Measurements from ENCODE around the gene C4orf54.

The C4orf54 gene

DNA sequence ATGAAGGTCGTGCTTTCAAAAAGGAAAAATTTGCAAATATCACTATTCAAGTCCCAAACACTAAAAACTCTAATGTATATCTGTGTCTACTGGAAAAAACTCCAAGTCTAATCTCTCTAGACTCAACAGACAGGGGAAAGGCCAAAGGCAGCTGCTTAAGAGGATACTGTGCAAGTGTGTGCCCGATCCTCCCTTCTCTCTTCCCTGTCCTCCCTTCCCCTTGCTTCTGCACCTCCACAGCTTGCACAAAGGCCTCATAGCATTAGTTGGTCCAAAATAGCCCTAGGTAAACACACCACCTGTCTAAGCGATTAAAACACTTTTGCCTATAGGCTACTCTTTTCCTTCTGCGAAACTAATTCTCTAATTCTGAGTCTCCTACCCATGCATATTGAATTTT lies 10.6 kb downstream of the C4orf54 start:
- H3K27ac ChIP-seq (ENCODE audit: low read length, poor library complexity, severe bottlenecking): no peak overlapping the region
- no peak overlapping the region for H2AK5ac ChIP-seq (ENCODE audit: low read length, severe bottlenecking)
- no peak overlapping the region for H3K4me2 ChIP-seq (ENCODE audit: low read length, poor library complexity, severe bottlenecking)
- H3K14ac ChIP-seq (ENCODE audit: low read length in 2 of 2): no peak overlapping the region
- no peak overlapping the region for H3K9ac ChIP-seq (ENCODE audit: low read length)
- no peak overlapping the region for H2AFZ ChIP-seq (ENCODE audit: low read depth, low read length)
- H3K18ac ChIP-seq (ENCODE audit: low read depth in 1 of 2, low read length in 2 of 2): no peak overlapping the region
- no peaks in the 10 kb centered on the region for H3K27me3 ChIP-seq (ENCODE audit: control insufficient read depth in 1 of 2, insufficient read depth in 1 of 2, low read length in 2 of 2)
- no peak overlapping the region for H2BK12ac ChIP-seq (ENCODE audit: low read length in 2 of 2)
- no peak overlapping the region for H4K8ac ChIP-seq (ENCODE audit: low read length)
- DNase-seq: no peak
- H3K79me1 ChIP-seq (replicated peaks; ENCODE audit: low read length, poor library complexity, severe bottlenecking): no peaks in the 10 kb centered on the region
- 86% methylated on average over 4 of the region's 4 CpGs for WGBS
- H2BK120ac ChIP-seq (ENCODE audit: low read depth, low read length): no peak overlapping the region
- no peak overlapping the region for H3K23ac ChIP-seq (ENCODE audit: low read length in 2 of 2)
- no peak overlapping the region for H2BK5ac ChIP-seq (ENCODE audit: low read depth, low read length, poor library complexity, severe bottlenecking)
- peaks cover 3% of the 10 kb centered on the region for H3K4me1 ChIP-seq (ENCODE audit: control insufficient read depth, insufficient read depth, low read depth, low read length)
- no peak overlapping the region for H3K4me3 ChIP-seq (ENCODE audit: insufficient read depth in 1 of 2, low read depth in 1 of 2, low read length in 2 of 2)
- H4K91ac ChIP-seq (ENCODE audit: low read length): no peak overlapping the region
- H3K4ac ChIP-seq (ENCODE audit: low read depth in 1 of 2, low read length in 2 of 2): no peak overlapping the region
- no peaks in the 10 kb centered on the region for H3K9me3 ChIP-seq (ENCODE audit: control insufficient read depth, low read length)
- no peak overlapping the region for H2BK15ac ChIP-seq (ENCODE audit: low read depth, poor library complexity, severe bottlenecking)
- no peaks in the 10 kb centered on the region for H3K36me3 ChIP-seq (ENCODE audit: control insufficient read depth in 1 of 2, insufficient read depth in 2 of 2, low read depth in 1 of 2, low read length in 2 of 2)

GRCh38 chr4:99645638-99646037 lies 12.0 kb downstream of the C4orf54 start:
- Histone ChIP-seq H3K9ac (ENCODE audit: low read length) (no peak overlapping the region), H2AK5ac (ENCODE audit: low read length, severe bottlenecking) (no peak overlapping the region), H4K8ac (ENCODE audit: low read length) (no peak overlapping the region), H2AFZ (ENCODE audit: low read depth, low read length) (no peak overlapping the region), H3K23ac (ENCODE audit: low read length in 2 of 2) (no peak overlapping the region), H3K36me3 (ENCODE audit: control insufficient read depth in 1 of 2, insufficient read depth in 2 of 2, low read depth in 1 of 2, low read length in 2 of 2) (no peaks in the 10 kb centered on the region), H3K4me2 (ENCODE audit: low read length, poor library complexity, severe bottlenecking) (no peak overlapping the region), H3K27me3 (ENCODE audit: control insufficient read depth in 1 of 2, insufficient read depth in 1 of 2, low read length in 2 of 2) (no peaks in the 10 kb centered on the region), H3K9me3 (ENCODE audit: control insufficient read depth, low read length) (no peaks in the 10 kb centered on the region), H3K27ac (ENCODE audit: low read length, poor library complexity, severe bottlenecking) (no peak overlapping the region), H3K14ac (ENCODE audit: low read length in 2 of 2) (no peak overlapping the region), H3K79me1 (replicated peaks; ENCODE audit: low read length, poor library complexity, severe bottlenecking) (no peaks in the 10 kb centered on the region), H2BK15ac (ENCODE audit: low read depth, poor library complexity, severe bottlenecking) (no peak overlapping the region), H3K4me3 (ENCODE audit: insufficient read depth in 1 of 2, low read depth in 1 of 2, low read length in 2 of 2) (no peak overlapping the region), H2BK120ac (ENCODE audit: low read depth, low read length) (no peak overlapping the region), H3K4me1 (ENCODE audit: control insufficient read depth, insufficient read depth, low read depth, low read length) (peaks cover 3% of the 10 kb centered on the region), H3K18ac (ENCODE audit: low read depth in 1 of 2, low read length in 2 of 2) (no peak overlapping the region), H3K4ac (ENCODE audit: low read depth in 1 of 2, low read length in 2 of 2) (no peak overlapping the region), H2BK12ac (ENCODE audit: low read length in 2 of 2) (no peak overlapping the region), H2BK5ac (ENCODE audit: low read depth, low read length, poor library complexity, severe bottlenecking) (no peak overlapping the region), H4K91ac (ENCODE audit: low read length) (no peak overlapping the region)
- DNase-seq: no peak

DNA sequence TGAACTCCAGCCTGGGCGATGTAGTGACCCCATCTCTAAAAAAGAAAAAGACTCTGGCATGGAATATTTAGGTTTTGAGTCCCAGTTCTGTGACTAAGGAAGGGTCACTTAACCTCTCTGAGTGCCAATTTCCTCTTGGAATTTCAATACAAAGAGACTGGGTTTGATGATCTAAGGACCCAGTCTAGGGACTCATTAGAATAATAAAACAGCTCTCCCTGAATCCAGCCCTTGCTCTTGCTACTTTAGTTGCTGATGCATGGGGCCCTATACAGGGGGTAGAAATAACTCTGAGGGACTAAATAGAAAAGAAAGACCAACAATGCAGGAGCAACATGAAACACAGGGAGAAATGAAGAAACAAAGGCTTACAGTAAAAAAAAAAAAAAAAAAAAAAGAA lies 12.6 kb downstream of the C4orf54 start:
- Histone ChIP-seq H3K23ac (ENCODE audit: low read length in 2 of 2) (no peak overlapping the region), H3K18ac (ENCODE audit: low read depth in 1 of 2, low read length in 2 of 2) (no peak overlapping the region)
- WGBS: 60% methylated on average over 1 of the region's 1 CpG

GRCh38 chr4:99644453-99644852 lies 13.2 kb downstream of the C4orf54 start:
- 54% methylated on average over 4 of the region's 5 CpGs for WGBS
- Histone ChIP-seq H3K79me1 (replicated peaks; ENCODE audit: low read length, poor library complexity, severe bottlenecking) (no peaks in the 10 kb centered on the region), H2AFZ (ENCODE audit: low read depth, low read length) (no peak overlapping the region), H4K91ac (ENCODE audit: low read length) (no peak overlapping the region), H3K18ac (ENCODE audit: low read depth in 1 of 2, low read length in 2 of 2) (no peak overlapping the region), H3K4ac (ENCODE audit: low read depth in 1 of 2, low read length in 2 of 2) (no peak overlapping the region), H3K9me3 (ENCODE audit: control insufficient read depth, low read length) (no peaks in the 10 kb centered on the region), H3K23ac (ENCODE audit: low read length in 2 of 2) (no peak overlapping the region), H3K4me3 (ENCODE audit: insufficient read depth in 1 of 2, low read depth in 1 of 2, low read length in 2 of 2) (no peak overlapping the region), H3K36me3 (ENCODE audit: control insufficient read depth in 1 of 2, insufficient read depth in 2 of 2, low read depth in 1 of 2, low read length in 2 of 2) (no peaks in the 10 kb centered on the region), H3K9ac (ENCODE audit: low read length) (no peak overlapping the region), H2BK5ac (ENCODE audit: low read depth, low read length, poor library complexity, severe bottlenecking) (no peak overlapping the region), H2BK15ac (ENCODE audit: low read depth, poor library complexity, severe bottlenecking) (no peak overlapping the region), H3K4me2 (ENCODE audit: low read length, poor library complexity, severe bottlenecking) (no peak overlapping the region), H4K8ac (ENCODE audit: low read length) (no peak overlapping the region), H3K4me1 (ENCODE audit: control insufficient read depth, insufficient read depth, low read depth, low read length) (peaks cover 3% of the 10 kb centered on the region), H3K14ac (ENCODE audit: low read length in 2 of 2) (no peak overlapping the region), H3K27ac (ENCODE audit: low read length, poor library complexity, severe bottlenecking) (no peak overlapping the region), H3K27me3 (ENCODE audit: control insufficient read depth in 1 of 2, insufficient read depth in 1 of 2, low read length in 2 of 2) (no peaks in the 10 kb centered on the region), H2AK5ac (ENCODE audit: low read length, severe bottlenecking) (no peak overlapping the region), H2BK12ac (ENCODE audit: low read length in 2 of 2) (no peak overlapping the region), H2BK120ac (ENCODE audit: low read depth, low read length) (no peak overlapping the region)
- no peak for DNase-seq

More for the DNA sequence above, 12.6 kb downstream of the C4orf54 start:
- no peaks in the 10 kb centered on the region for H3K9me3 ChIP-seq (ENCODE audit: control insufficient read depth, low read length)
- no peak overlapping the region for H2BK5ac ChIP-seq (ENCODE audit: low read depth, low read length, poor library complexity, severe bottlenecking)
- H3K14ac ChIP-seq (ENCODE audit: low read length in 2 of 2): no peak overlapping the region
- H3K36me3 ChIP-seq (ENCODE audit: control insufficient read depth in 1 of 2, insufficient read depth in 2 of 2, low read depth in 1 of 2, low read length in 2 of 2): no peaks in the 10 kb centered on the region
- no peak overlapping the region for H2AFZ ChIP-seq (ENCODE audit: low read depth, low read length)
- no peak overlapping the region for H3K27ac ChIP-seq (ENCODE audit: low read length, poor library complexity, severe bottlenecking)
- no peaks in the 10 kb centered on the region for H3K79me1 ChIP-seq (replicated peaks; ENCODE audit: low read length, poor library complexity, severe bottlenecking)
- no peak overlapping the region for H4K91ac ChIP-seq (ENCODE audit: low read length)
- H3K4me3 ChIP-seq (ENCODE audit: insufficient read depth in 1 of 2, low read depth in 1 of 2, low read length in 2 of 2): no peak overlapping the region
- H3K9ac ChIP-seq (ENCODE audit: low read length): no peak overlapping the region
- H3K4me2 ChIP-seq (ENCODE audit: low read length, poor library complexity, severe bottlenecking): no peak overlapping the region
- H2AK5ac ChIP-seq (ENCODE audit: low read length, severe bottlenecking): no peak overlapping the region
- DNase-seq: no peak
- no peak overlapping the region for H2BK12ac ChIP-seq (ENCODE audit: low read length in 2 of 2)
- H4K8ac ChIP-seq (ENCODE audit: low read length): no peak overlapping the region
- no peaks in the 10 kb centered on the region for H3K27me3 ChIP-seq (ENCODE audit: control insufficient read depth in 1 of 2, insufficient read depth in 1 of 2, low read length in 2 of 2)
- no peak overlapping the region for H2BK15ac ChIP-seq (ENCODE audit: low read depth, poor library complexity, severe bottlenecking)
- no peak overlapping the region for H3K4ac ChIP-seq (ENCODE audit: low read depth in 1 of 2, low read length in 2 of 2)
- H2BK120ac ChIP-seq (ENCODE audit: low read depth, low read length): no peak overlapping the region
- peaks cover 3% of the 10 kb centered on the region for H3K4me1 ChIP-seq (ENCODE audit: control insufficient read depth, insufficient read depth, low read depth, low read length)
